GM19452 (cell line): ENCODE measurements around the gene SBNO2.
A peak's percentile ranks its signal among the peaks of the same experiment; 100 is the strongest.

Experiments used
- ATAC-seq: cut with Tn5 transposase; IDR thresholded peaks from one replicate; pipeline ENCODE4 v1.9.1; 2021; ENCODE audit not compliant: unreplicated experiment

The SBNO2 gene

DNA sequence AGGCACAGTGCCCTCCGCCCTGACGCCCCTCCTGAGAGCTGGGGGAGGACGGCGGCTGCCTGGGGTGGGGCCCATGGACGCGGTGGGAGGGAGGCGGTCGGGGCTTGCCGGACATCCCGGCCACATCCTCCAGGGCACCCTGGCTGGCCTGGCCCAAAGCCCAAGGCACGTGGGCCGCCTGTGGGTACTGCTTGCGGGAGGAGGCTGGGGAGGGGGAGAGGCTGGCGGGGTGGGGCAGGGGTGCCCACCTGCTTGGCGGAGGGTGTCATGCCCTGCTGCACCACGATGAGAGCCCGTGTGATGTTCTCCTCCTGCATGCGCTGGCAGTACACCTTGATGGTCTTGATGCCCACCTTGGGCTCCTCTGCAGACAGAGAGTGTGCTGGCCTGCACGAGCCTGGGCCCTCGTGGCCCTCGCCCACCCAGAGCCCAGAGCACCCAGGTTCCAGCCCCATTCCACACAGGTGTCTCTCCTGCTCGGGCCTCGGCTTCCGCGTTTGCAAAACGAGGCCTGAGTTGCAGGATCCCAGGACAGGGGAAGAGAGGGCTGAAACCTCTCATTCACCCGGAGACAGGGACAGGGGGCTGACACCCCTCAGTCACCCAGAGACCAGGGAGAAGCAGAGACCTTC, 82.4 kb downstream of the SBNO2 start:
- no peak for ATAC-seq

DNA sequence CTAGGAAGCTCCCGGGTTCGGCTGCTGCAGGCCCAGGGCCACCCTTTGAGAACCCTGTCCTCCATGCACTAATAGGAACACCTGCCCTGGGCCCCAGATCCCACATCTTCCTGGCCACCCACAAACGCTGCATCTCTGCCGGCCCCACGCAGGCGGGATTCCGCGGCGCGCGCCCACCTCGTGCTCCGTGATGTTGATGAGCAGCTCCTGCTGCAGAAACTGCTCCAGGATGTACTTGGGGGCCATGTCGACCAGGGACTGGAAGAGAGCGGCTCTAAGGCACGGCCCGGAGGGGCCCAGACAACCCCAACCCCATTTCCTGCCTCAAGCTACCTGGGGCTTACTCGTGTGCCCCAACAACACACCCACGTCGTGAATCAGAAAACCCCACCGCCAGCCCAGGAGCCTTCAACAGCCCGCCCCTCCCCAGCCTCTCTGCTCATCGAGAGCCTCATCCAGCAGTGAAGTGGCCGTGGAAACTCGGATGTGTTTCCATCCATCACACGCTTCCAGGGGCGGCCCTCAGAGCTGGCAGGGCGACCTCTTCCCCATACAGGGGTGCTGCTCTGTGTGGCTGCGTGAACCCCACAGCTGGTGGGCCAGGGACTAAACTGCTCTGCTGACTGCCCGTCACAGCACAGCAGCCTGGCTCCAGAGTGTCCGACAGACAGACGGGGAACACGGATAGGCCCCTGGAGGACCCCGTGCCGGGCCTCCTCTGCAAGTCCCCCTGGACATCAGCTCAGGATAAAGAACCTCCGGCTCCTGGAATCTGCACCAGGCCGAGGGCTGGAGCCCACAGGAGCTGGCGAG, 83.1 kb downstream of the SBNO2 start:
- no peak for ATAC-seq

DNA sequence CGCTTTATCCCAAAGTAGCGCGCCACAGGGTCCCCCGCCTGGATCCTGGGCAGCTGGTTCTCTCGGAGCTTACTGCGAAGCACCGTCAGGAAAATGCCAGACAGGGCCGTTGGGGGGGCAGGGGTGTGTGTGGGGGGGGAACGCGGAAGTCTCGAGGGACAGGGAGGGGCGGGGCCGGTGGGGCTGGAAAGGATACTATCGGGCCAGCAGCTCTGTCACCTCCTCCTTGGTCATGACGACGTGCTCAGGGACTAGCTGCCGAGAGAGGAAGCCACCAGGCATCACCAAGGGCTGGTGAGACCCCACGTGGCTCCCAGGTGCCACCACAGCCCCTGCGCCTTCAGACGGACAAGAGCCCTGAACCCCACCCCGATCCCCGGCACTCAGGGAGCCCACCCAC, 84.2 kb downstream of the SBNO2 start:
- no peak for ATAC-seq

DNA sequence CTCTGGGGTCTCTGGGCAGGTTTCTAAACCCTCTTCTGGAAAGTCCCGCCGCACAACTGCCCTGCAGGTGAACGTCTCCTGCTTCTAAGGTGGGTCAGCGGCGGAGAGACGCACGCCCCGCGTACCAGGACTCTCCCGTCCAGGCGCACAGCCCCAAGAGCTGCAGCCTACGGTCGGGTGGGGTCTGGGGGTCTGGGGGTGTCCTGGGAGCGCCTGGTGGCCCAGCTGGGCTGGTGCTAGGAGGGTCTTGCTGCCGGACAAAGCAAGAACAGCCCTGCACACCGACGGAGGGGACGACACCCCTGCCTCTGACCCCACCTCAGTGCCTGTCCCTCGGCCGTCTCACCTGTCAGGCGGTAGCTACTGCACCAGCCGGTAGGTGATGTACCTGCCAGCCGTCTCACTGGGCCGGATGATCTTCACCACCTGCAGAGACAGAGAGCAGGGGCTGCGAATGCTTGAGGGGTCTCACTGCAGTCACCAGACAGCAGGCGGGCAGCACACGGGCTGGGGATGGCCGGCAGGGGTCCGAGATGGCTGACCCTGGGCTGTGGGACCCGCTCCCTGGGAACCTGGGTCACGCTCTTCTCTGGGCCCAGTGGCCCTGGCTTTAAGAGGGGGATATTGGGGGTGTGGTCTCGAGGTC, 84.8 kb downstream of the SBNO2 start:
- no peak for ATAC-seq

DNA sequence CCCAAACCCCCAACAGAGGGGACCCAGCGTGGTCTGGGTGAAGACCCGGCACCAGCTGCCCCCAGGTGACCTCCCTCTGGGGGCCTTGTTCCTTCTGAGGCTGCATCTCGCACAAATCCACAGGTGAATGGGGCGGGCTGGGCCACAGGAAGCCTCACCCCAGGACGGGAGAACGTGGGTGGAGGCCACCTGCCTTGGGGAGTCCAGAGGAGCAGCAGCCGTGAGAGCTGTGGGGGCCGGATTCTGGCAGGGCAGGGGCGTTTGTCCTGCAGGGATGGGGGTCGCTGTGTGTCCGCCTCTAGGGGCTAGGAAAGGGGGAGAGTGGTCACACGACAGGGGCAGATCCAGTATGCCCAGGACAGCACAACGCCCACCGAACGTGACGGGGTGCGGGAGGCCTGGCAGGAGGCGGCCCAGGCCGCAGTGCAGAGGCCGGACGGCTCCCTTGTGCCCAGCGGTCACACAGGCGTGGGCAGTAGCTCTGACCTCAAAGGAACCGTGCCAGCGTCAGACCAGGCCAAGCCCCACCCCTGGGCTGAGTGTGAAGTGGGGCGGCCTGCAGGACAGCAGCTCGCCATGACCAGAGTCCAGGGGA, 85.6 kb downstream of the SBNO2 start:
- no peak for ATAC-seq

DNA sequence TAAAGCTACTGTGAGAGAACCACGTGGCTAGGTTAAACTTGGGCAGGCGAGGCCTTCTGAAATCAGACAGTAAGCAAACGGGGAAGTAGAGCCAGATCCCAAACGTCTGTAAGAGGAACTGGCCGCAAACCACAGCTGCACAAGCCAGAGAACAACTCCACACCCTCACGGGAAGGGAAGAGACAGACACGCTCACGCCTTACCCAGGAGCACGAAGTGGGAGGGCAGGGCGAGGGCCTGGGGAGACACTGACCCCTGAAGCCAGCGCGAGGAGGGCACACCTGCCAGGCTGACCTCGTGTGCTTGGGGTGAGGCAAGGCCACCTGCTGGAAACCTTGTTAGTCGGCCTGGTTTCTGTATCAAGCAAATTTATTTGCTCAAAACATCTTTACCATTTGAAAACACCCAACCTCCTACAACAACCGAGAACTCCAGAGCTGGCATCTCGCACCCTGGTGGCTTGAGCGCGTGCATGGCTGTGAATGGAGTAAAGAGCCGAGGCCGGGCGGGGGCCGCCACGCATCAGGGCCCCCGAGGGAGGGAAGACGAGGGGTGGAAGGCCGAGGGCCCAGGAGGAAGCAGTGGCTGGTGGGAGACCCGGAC, 86.2 kb downstream of the SBNO2 start:
- no peak for ATAC-seq

DNA sequence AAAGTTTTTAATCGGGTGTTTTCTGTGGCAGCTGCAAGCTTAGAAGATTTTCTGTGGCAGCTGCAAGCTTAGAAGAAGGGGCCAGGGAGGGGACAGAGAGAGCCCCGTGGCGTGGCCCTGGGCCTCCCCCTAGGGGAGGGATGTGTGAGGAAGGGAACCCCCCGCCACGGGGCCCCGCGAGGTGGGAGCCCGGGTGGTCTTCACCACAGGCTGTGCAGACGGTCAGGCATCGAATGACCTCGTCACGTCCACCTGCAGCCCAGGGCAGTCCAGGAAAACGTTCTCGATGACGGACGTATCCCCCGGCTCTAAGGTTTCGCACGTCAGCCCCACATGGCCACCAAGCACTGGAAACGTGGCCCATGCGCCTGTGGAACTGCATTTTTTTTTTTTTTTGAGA, 87.5 kb downstream of the SBNO2 start:
- ATAC-seq: no peak

DNA sequence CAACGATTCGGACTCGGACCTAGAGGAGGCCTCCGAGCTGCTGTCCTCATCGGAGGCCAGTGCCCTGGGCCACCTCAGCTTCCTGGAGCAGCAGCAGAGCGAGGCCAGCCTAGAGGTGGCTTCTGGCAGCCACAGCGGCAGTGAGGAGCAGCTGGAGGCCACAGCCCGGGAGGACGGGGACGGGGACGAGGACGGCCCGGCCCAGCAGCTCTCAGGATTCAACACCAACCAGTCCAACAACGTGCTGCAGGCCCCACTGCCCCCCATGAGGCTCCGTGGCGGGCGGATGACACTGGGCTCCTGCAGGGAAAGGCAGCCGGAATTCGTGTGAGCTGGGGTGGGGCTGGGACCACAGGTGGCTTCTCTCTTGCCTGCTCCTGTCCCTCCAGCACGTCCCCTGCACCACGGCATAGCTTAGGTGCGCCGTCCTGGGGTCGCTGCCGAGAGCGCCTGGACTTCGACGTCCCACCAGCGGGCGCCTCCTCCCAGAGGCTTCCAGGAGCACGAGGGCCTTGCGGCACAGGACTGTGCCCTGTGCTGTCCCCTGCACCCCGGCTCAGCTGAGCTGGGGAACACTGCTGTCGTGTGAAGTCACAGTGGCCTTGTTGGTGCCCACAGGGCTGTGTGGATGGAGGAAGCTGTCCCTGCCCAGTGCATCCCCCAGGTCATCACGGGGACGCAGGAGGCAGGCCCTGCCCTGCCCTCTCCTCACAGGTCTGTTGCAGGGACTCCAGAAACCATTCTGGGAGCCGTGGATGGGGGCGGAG, 88.2 kb downstream of the SBNO2 start:
- ATAC-seq: no peak

DNA sequence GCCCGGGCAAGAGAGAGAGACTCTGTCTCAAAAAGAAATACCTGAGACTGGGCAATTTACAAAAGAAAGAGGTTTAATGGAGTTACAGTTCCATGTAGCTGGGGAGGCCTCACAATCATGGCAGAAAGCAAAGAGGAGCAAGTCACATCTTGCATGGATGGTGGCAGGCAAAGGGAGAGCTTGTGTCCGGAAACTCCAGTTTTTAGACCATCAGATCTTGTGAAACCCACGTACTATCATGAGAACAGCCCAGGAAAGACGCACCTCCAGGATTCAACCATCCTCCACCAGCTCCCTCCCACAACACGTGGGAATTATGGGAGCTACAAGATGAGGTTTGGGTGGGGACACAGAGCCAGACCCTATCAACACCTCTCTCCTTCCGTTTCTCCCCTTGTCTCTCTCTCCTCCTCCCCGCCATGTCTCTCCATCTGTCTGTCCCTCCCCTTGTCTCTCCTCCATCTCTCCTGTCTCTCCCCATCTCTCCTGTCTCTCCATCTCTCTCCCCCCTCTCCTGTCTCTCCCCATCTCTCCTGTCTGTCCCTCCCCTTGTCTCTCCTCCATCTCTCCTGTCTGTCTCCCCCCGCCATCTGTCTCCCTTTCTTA, 88.9 kb downstream of the SBNO2 start:
- ATAC-seq: no peak

DNA sequence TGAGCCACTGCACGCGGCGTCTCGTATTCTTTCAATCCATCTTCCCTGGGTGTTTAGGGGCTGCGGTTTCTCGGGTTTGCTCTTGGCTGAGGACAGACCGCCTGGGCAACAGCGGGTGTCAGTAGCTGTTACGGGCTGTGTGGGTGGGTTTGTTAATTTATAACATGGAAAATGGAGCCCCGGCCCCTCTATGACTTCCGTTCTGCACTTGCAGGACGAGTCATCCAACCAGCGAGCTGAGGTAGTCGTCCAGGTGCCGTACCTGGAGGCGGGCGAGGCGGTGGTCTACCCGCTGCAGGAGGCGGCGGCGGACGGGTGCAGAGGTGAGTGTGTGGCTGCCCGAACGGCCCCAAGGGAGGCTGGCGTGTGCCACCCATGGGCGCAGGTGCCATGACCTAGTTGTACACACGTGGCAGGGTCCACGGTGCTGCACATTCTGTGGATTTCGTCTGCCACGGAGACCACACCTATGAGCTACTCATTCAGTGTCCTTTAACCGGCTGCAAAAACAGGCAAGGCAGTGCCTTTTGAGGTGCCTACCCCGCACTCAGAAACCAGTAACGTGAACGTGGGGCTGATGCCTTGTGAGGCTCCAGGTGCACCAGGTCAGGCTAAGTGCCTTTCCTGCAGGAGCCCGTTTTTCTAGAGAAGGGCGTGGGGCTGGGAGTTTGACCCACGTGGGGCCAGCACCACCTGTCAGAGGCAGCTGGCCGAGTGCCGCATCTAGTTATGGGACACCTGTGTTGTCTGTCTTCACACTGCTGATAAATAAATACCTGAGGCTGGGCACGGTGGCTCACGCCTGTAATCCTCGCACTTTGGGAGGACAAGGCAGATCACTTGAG, 89.8 kb downstream of the SBNO2 start:
- no peak for ATAC-seq

DNA sequence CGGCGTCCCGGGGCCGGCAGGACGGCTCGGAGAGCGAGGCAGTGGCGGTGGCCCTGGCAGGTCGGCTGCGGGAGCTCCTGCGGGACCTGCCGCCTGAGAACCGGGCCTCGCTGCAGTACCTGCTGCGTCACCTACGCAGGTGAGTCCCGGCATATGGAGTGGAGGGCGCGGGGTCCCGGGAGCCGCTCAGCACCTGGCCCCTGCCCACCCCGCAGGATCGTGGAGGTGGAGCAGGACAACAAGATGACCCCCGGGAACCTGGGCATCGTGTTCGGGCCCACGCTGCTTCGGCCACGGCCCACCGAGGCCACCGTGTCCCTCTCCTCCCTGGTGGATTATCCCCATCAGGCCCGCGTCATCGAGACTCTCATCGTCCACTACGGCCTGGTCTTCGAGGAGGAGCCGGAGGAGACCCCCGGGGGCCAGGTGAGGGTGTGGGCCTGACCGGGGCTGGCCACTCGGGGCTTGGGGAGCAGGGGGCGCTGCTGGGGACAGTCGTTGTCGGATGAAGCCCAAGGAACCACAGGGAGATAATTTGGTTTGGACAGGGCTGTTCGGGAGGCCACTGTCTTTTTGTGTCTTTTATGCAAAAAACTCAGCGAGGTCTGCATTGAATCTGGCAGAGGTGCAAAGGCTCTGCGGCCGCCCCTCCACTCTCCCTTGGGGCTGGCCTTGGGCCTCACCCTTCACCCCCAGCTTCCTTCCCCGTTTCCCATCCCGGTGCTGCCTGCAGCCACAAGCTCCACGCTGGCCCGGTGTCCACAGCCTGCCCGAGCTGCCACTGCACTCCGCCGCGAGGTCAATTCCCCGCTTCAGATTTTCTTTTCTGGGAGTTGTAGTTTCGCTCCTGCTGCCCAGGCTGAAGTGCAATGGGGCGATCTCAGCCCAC, 90.9 kb downstream of the SBNO2 start:
- no peak for ATAC-seq

DNA sequence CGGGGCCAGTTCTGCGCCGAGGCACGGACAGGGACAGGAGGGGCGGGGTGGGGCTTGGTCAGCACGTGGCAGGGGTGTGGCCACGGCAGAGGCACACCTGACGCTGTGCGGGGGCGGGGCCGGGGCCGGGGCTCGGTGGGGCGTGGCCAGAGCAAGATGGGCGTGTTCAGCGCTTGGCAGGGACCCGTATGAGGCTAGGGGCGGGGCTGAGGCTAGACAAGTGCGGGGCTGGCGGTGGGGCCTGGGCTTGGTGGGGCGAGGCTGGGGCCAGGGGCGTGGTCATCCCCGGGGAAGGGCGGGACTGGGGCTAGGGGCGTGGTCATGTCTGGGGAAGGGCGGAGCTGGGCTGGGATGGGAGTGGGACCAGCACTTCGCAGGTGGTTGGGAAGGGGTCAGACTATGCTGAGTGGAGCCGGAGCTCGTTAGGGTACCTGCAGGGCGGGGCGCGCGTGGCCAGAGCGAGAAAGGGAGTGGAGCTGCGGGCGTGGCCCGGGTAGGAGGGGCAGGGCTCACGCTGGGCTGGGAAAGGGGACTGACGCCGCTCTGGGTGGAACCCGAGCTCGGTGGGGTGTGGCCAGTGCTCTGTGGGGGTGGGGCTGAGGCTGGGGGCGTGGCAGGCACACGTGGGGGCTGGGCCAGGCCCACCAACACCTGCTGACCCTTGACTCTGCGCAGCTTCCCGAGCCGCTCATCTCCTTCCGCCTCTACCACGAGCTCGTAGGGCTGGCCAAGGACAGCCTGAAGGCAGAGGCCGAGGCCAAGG, 91.7 kb downstream of the SBNO2 start:
- no peak for ATAC-seq

DNA sequence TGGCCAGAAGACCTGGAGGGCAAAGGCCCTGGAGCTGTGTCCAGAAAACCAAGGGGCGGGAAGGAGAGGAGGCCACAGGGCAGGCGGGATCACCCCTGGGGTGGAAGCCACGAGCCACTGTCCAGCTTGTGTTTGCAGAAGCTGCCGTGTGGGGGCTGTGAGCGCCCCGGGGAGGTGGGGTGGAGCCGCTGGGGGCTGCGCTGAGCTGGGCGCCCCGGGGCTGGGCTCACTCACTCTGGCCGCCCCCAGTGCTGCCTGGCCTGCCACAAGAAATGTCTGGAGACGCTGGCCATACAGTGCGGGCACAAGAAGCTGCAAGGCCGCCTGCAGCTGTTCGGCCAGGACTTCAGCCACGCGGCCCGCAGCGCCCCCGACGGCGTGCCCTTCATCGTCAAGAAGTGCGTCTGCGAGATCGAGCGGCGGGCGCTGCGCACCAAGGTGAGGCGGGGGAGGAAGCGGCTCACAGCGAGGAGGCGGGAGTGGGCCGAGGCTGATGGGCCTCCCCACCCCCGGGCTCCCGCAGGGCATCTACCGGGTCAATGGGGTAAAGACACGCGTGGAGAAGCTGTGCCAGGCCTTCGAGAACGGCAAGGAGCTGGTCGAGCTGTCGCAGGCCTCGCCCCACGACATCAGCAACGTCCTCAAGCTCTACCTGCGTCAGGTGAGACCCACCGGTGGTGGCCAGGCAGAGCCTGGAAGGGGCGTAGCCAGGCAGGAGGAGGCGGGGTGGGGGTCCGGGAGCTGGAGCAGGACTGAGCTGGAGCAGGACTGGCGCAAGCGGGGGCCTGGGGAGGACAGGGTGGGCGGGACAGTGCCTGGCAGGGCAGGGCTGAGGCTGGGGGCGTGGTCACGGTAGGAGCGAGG, 92.5 kb downstream of the SBNO2 start:
- ATAC-seq: no peak

DNA sequence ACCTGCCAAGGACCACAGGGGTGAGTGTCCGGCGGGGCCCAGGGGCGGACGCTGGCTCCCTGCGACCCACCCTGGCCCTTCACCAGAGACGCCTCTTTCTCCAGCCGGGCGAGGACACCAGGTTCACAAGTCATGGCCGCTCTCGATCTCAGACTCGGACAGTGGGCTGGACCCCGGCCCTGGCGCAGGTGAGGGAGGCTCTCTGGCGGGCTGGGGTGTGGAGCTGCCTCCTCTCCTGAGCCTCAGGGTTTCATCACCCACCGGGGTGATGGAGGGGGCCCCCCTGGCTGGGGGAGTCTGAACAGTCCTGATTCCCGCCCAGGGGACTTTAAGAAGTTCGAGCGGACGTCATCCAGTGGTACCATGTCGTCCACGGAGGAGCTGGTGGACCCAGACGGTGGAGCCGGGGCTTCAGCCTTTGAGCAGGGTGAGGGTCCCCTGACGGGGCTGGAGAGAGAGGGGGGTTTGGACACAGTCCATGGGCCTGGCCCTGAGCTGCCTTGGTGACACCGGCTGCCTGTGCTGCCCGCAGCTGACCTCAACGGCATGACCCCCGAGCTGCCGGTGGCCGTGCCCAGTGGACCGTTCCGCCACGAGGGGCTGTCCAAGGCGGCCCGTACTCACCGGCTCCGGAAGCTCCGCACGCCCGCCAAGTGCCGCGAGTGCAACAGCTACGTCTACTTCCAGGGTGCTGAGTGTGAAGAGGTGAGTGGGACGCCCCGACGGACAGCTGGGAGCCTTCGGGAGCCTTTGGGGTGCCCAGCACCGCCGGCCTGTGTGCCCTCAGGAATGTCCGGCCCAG, 93.5 kb downstream of the SBNO2 start:
- no peak for ATAC-seq

DNA sequence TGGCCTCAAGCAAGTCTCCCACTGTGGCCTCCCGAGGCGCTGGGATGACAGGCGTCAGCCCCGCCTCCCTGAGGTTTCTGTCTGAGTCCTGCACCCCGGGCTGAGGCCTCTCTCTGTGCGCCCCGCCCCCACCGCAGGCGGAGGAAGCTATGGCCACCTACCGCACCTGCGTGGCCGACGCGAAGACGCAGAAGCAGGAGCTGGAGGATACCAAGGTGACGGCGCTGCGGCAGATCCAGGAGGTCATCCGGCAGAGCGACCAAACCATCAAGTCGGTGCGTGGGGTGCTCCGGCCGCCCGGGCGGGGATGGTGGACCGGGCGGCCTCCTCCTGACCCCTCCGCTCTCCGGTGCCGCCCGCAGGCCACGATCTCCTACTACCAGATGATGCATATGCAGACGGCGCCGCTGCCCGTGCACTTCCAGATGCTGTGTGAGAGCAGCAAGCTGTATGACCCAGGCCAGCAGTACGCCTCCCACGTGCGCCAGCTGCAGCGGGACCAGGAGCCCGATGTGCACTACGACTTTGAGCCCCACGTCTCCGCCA, 94.4 kb downstream of the SBNO2 start:
- ATAC-seq: no peak

DNA sequence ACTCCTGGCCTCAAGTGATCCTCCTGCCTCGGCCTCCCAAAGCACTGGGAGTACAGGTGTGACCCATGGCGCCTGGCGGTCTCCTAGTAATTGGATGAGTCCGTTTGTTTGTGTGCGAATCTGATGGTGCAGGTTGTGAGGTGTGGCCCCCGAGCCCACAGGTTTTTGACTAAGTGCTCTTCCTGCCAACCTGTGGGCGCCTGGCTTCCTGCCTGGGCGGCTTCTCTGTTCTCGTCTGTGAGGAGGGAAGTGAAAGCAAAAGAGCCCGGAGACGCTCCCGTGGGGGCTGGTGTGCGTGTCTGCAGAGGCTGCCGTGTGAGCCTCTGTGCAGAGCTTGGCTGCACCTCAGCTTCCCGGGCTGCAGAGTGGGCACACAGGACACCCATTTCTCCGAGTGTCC, 97.1 kb downstream of the SBNO2 start:
- ATAC-seq: peak; percentile 66
